ENCODE results near the gene CEP162. TPM values are rescaled to one million over a fixed set of nuclear protein-coding genes. Genes with fewer than 3 reads are reported as not detected.

The CEP162 gene
- total RNA-seq, 1 experiment from 2014 or later = 2.3 TPM

DNA sequence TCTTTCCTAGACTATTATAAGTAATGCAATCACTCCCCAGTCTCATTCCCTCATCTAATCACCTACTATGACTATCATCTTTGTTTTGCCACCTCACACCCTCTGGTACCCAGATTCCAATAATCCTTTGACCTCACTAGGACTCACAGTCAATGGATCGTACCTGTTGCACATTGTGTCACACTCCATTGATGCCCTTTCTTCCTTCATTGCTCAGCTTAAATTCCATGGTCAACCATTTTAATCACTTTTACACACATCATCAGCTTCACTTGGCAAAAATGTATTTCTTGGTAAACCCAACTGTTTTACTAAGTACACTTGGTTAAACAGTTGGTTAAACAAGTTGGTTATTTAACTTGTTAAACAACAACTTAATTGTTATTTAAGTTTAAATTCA lies 44.0 kb downstream of the CEP162 start:
- CTCF ChIA-PET = no interaction called here
- no TSS peak for BruUV-seq (replicated peaks)
- no peak for DNase-seq

DNA sequence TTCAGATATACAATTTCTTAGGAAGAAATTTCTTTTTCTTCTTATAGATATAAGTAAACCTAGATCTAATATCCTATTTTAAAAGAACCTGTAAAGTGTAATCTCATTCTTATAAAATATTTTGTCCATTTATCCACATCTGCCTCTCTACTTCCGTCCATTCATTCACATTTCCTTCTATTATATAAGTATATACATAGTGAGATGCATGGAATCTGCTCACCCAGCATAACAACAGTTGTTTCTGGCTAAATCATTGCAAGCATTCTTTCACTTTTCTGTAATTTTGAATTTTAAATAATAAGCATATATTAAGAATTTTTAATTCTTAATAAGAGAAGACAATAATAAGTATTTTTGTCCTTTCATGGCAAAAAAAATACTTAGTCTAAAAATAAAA lies 45.4 kb downstream of the CEP162 start:
- POLR2A ChIA-PET (ENCODE audit: unreplicated experiment) = no interaction called here

More for the DNA sequence above, 44.0 kb downstream of the CEP162 start:
- H3K9me3 ChIP-seq (ENCODE audit: low read length) = no peaks in the 10 kb centered on the region
- H3K9ac ChIP-seq (ENCODE audit: low read length) = no peak overlapping the region
- no peak overlapping the region for H2AFZ ChIP-seq (ENCODE audit: low read length)
- intact Hi-C loops (cut with micrococcal nuclease) = no loop called here
- H3K27ac ChIP-seq (ENCODE audit: low read length) = no peak overlapping the region
- no peaks in the 10 kb centered on the region for H3K4me1 ChIP-seq (ENCODE audit: insufficient read depth, low read length)
- H3K27me3 ChIP-seq (ENCODE audit: low read length) = no peaks in the 10 kb centered on the region
- POLR2A ChIA-PET (ENCODE audit: unreplicated experiment) = no interaction called here
- H4K20me1 ChIP-seq (ENCODE audit: low read length) = no peaks in the 10 kb centered on the region
- TF ChIP-seq EZH2 (IDR thresholded peaks at IDR 0.05; ENCODE audit: low read length, unreplicated experiment) (no peak), EZH2phosphoT487 (IDR thresholded peaks at IDR 0.05; ENCODE audit: borderline replicate concordance, low read length) (no peak)
- TF ChIP-seq, protein P1, sequence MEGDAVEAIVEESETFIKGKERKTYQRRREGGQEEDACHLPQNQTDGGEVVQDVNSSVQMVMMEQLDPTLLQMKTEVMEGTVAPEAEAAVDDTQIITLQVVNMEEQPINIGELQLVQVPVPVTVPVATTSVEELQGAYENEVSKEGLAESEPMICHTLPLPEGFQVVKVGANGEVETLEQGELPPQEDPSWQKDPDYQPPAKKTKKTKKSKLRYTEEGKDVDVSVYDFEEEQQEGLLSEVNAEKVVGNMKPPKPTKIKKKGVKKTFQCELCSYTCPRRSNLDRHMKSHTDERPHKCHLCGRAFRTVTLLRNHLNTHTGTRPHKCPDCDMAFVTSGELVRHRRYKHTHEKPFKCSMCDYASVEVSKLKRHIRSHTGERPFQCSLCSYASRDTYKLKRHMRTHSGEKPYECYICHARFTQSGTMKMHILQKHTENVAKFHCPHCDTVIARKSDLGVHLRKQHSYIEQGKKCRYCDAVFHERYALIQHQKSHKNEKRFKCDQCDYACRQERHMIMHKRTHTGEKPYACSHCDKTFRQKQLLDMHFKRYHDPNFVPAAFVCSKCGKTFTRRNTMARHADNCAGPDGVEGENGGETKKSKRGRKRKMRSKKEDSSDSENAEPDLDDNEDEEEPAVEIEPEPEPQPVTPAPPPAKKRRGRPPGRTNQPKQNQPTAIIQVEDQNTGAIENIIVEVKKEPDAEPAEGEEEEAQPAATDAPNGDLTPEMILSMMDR (conservative IDR thresholded peaks at IDR 0.05; ENCODE audit: low read depth, low read length) = no peak
- H3K36me3 ChIP-seq (ENCODE audit: low read depth, low read length) = no peaks in the 10 kb centered on the region
- H3K9me2 ChIP-seq (replicated peaks; ENCODE audit: low read length) = no peaks in the 10 kb centered on the region
- no peaks in the 10 kb centered on the region for H3F3A ChIP-seq (ENCODE audit: low read length, unreplicated experiment)
- no peaks in the 10 kb centered on the region for H3K79me2 ChIP-seq (ENCODE audit: low read length)
- H3K4me2 ChIP-seq (ENCODE audit: low read length) = no peak overlapping the region
- H3K4me3 ChIP-seq (ENCODE audit: low read length) = no peak overlapping the region
- no peak for ATAC-seq

DNA sequence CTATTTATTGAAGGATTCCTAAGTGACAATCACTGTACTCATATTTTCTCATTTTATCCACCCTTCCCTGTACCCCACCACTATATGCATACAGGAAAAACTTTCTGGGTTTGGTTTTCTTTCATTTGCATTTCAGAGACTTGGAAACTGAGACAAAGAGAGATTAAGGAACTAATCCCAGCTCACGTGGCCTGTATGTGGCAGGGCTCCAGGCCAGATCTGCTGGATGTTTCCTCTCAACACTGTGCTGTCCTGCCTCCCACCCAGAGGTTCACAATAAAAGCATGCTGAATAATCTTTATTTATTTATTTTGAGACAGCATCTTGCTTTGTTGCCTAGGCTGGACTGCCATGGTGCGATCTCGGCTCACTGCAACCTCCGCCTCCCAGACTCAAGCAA lies 50.2 kb downstream of the CEP162 start:
- no peaks in the 10 kb centered on the region for H3K79me2 ChIP-seq (ENCODE audit: low read length)
- no peaks in the 10 kb centered on the region for H3K4me1 ChIP-seq (ENCODE audit: insufficient read depth, low read length)
- H3K9me2 ChIP-seq (replicated peaks; ENCODE audit: low read length) = no peaks in the 10 kb centered on the region
- ChIA-PET POLR2A (ENCODE audit: unreplicated experiment) (no interaction called here), CTCF (no interaction called here)
- no peaks in the 10 kb centered on the region for H3K36me3 ChIP-seq (ENCODE audit: low read depth, low read length)
- no peaks in the 10 kb centered on the region for H3K27me3 ChIP-seq (ENCODE audit: low read length)
- no TSS peak for BruUV-seq (replicated peaks)
- H3K9ac ChIP-seq (ENCODE audit: low read length) = no peak overlapping the region
- no peaks in the 10 kb centered on the region for H4K20me1 ChIP-seq (ENCODE audit: low read length)
- H2AFZ ChIP-seq (ENCODE audit: low read length) = no peak overlapping the region
- no peak for ATAC-seq
- no peak overlapping the region for H3K4me2 ChIP-seq (ENCODE audit: low read length)
- no peak for DNase-seq
- H3K9me3 ChIP-seq (ENCODE audit: low read length) = no peaks in the 10 kb centered on the region
- intact Hi-C loops (cut with micrococcal nuclease) = no loop called here
- no peaks in the 10 kb centered on the region for H3F3A ChIP-seq (ENCODE audit: low read length, unreplicated experiment)
- no peak overlapping the region for H3K27ac ChIP-seq (ENCODE audit: low read length)
- H3K4me3 ChIP-seq (ENCODE audit: low read length) = no peak overlapping the region
- TF ChIP-seq EZH2 (IDR thresholded peaks at IDR 0.05; ENCODE audit: low read length, unreplicated experiment) = no peak

More for the DNA sequence above, 45.4 kb downstream of the CEP162 start:
- no peak for TF ChIP-seq EZH2 (IDR thresholded peaks at IDR 0.05; ENCODE audit: low read length, unreplicated experiment)
- TF ChIP-seq, protein P1 (conservative IDR thresholded peaks at IDR 0.05; ENCODE audit: low read depth, low read length) = no peak
- no peak for TF ChIP-seq EZH2phosphoT487 (IDR thresholded peaks at IDR 0.05; ENCODE audit: borderline replicate concordance, low read length)
- Histone ChIP-seq H3K27ac (ENCODE audit: low read length) (no peak overlapping the region), H4K20me1 (ENCODE audit: low read length) (no peaks in the 10 kb centered on the region), H3K36me3 (ENCODE audit: low read depth, low read length) (no peaks in the 10 kb centered on the region), H3K4me2 (ENCODE audit: low read length) (no peak overlapping the region), H3K9ac (ENCODE audit: low read length) (no peak overlapping the region), H3K4me3 (ENCODE audit: low read length) (no peak overlapping the region), H3K9me3 (ENCODE audit: low read length) (no peaks in the 10 kb centered on the region), H3K27me3 (ENCODE audit: low read length) (no peaks in the 10 kb centered on the region), H3F3A (ENCODE audit: low read length, unreplicated experiment) (no peaks in the 10 kb centered on the region), H3K4me1 (ENCODE audit: insufficient read depth, low read length) (no peaks in the 10 kb centered on the region), H3K79me2 (ENCODE audit: low read length) (no peaks in the 10 kb centered on the region), H2AFZ (ENCODE audit: low read length) (no peak overlapping the region), H3K9me2 (replicated peaks; ENCODE audit: low read length) (no peaks in the 10 kb centered on the region)
- CTCF ChIA-PET = no interaction called here
- BruUV-seq (replicated peaks) = no TSS peak
- ATAC-seq (no peak), DNase-seq (no peak)
- intact Hi-C loops (cut with micrococcal nuclease) = no loop called here

Data from PC-3 (cell line).